ENCODE data around the gene SLC51A.

Gene SLC51A

DNA sequence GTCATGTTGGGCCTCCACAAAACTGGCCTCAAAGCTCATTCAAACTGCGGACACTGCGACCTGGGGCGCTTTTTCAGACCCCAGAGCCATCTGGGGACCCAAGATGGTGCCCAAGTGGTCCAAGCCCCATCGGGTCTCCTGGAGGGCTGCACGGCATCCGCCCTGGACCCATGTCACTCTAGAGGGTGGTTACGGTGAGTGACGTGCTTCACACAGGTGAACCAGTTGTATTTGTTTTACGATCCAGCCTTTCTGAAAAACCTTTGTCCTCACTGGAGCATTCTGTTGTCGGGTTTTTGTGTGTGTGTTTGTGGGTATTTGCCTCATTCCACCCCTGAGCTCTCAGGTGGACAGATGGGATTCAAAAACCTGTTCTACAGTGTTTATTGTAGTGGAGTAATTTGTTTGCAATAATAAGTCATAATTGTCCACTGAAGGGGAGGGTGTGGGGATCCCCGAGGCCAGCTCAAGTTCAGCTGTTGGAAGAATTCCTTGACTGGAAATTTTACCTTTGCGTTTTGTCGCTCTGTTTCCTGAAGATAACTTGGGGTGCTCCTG is 1.9 kb downstream of the SLC51A start:
- no peak overlapping the region for H3K9ac ChIP-seq (ENCODE audit: low read depth, low read length)
- H3K9me3 ChIP-seq (ENCODE audit: control insufficient read depth, insufficient read depth, low read length): no peaks in the 10 kb centered on the region
- no peak overlapping the region for H3K4me3 ChIP-seq (ENCODE audit: low read depth, low read length)
- H3K36me3 ChIP-seq (ENCODE audit: control insufficient read depth, insufficient read depth, low read length): no peaks in the 10 kb centered on the region
- H3K27me3 ChIP-seq (ENCODE audit: control insufficient read depth, insufficient read depth, low read length): no peaks in the 10 kb centered on the region
- peaks cover 10% of the 10 kb centered on the region; the same call in 1 of the 2 replicates for H3K4me1 ChIP-seq (ENCODE audit: control insufficient read depth, insufficient read depth, low read length)
- H3K27ac ChIP-seq (ENCODE audit: low read depth, low read length): no peak overlapping the region

DNA sequence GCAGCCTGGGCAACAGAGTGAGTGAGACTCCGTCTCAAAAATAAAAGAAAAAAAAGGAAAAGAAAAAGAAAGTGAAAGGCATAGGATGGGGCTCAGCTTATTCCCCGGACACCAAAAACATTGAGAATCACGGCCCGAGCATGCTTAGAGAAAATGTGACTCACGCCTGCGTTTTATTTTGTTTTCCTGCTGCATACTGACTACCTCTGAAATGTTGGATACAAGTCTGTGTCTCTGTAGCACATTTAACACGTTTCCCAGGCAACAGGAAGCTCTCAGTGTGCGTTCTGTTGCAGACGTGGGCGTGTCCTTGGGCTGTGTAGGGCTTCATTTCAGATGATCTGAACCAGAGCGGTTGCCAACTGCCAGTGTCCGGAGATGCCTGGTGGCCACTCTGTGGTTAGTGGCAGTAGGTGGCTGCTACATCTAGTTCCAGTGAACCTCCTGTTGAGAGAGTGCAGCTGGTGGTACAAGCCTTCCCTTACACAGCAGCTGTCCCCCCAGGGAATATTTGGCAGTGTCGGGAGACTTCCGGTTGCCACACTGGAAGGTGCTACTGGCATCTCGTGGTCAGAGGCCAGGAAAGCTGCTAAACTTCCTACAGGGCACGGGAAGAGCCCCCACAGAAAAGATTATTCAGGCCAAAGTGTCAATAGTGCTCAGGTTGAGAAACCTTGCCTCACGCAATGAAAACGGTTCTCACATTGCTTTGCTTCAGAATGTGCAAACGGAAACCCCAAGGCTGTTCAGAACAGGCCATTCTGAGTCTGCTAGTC is 3.0 kb downstream of the SLC51A start:
- H3K4me1 ChIP-seq (ENCODE audit: control insufficient read depth, insufficient read depth, low read length): peaks cover 10% of the 10 kb centered on the region; the same call in 1 of the 2 replicates
- H3K27ac ChIP-seq (ENCODE audit: low read depth, low read length): no peak overlapping the region
- no peaks in the 10 kb centered on the region for H3K9me3 ChIP-seq (ENCODE audit: control insufficient read depth, insufficient read depth, low read length)
- no peaks in the 10 kb centered on the region for H3K36me3 ChIP-seq (ENCODE audit: control insufficient read depth, insufficient read depth, low read length)
- H3K4me3 ChIP-seq (ENCODE audit: low read depth, low read length): no peak overlapping the region
- no peaks in the 10 kb centered on the region for H3K27me3 ChIP-seq (ENCODE audit: control insufficient read depth, insufficient read depth, low read length)
- no peak overlapping the region for H3K9ac ChIP-seq (ENCODE audit: low read depth, low read length)

DNA sequence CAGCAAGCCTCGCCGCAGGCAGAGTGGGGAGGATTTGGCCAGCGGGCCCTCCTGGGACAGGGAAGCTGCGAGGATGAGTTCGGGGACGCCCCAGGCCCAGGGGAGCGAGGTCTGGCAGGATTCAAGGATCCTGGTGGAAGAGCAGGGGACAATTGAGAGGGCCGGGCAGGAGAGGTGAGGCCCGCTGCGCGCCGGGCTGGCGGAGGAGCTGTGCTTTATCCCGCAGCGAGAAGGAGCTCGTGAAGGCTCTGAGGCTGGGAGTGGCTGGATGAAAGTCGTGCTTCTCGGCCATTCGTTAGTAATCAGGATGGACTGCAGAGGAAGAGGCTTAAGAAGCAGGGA is 3.6 kb downstream of the SLC51A start:
- Histone ChIP-seq H3K36me3 (ENCODE audit: control insufficient read depth, insufficient read depth, low read length) (no peaks in the 10 kb centered on the region), H3K9me3 (ENCODE audit: control insufficient read depth, insufficient read depth, low read length) (no peaks in the 10 kb centered on the region), H3K9ac (ENCODE audit: low read depth, low read length) (no peak overlapping the region), H3K27ac (ENCODE audit: low read depth, low read length) (no peak overlapping the region), H3K27me3 (ENCODE audit: control insufficient read depth, insufficient read depth, low read length) (no peaks in the 10 kb centered on the region), H3K4me1 (ENCODE audit: control insufficient read depth, insufficient read depth, low read length) (peaks cover 10% of the 10 kb centered on the region; the same call in 1 of the 2 replicates), H3K4me3 (ENCODE audit: low read depth, low read length) (no peak overlapping the region)

DNA sequence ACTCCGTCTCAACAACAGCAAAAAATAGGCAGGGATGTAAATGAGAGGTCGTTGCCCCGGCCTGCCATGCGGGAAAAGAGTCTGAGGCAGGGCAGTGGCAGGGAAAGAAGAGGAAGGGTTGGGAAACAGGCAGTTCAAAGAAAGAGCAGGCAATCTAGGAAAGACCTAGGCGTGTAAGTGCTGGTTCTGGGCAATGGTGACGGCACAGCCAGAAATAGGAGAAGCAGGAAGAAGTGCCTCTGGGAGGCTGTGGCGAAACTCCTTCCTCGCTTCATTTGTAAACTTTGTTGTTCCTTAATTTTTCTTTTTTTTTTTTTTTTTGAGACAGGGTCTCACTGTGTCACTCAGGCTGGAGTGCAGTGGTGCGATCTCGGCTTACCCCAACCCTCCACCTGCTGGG is 4.3 kb downstream of the SLC51A start:
- Histone ChIP-seq H3K9ac (ENCODE audit: low read depth, low read length) (no peak overlapping the region), H3K4me1 (ENCODE audit: control insufficient read depth, insufficient read depth, low read length) (peaks cover 10% of the 10 kb centered on the region; the same call in 1 of the 2 replicates), H3K4me3 (ENCODE audit: low read depth, low read length) (no peak overlapping the region), H3K27ac (ENCODE audit: low read depth, low read length) (no peak overlapping the region), H3K9me3 (ENCODE audit: control insufficient read depth, insufficient read depth, low read length) (no peaks in the 10 kb centered on the region), H3K27me3 (ENCODE audit: control insufficient read depth, insufficient read depth, low read length) (no peaks in the 10 kb centered on the region), H3K36me3 (ENCODE audit: control insufficient read depth, insufficient read depth, low read length) (no peaks in the 10 kb centered on the region)

DNA sequence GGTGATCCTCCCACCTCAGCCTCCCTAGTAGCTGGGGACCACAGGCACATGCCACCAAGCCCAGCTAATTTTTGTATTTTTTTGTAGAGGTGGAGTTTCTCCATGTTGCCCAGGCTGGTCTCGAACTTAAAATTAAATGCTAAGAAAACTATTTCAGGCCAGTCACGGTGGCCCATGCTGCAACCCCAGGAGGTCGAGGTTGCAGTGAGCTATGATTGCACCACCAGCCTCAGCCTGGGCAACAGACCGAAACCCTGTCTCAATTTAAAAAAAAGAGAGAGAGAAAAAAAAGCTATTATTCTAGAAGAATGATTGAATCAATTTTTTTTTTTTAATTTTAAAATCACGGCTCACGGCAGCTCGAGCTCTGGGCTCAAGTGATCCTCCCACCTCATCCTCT is 4.7 kb downstream of the SLC51A start:
- Histone ChIP-seq H3K27me3 (ENCODE audit: control insufficient read depth, insufficient read depth, low read length) (no peaks in the 10 kb centered on the region), H3K4me3 (ENCODE audit: low read depth, low read length) (no peak overlapping the region), H3K4me1 (ENCODE audit: control insufficient read depth, insufficient read depth, low read length) (peaks cover 8% of the 10 kb centered on the region; the same call in 1 of the 2 replicates), H3K9me3 (ENCODE audit: control insufficient read depth, insufficient read depth, low read length) (no peaks in the 10 kb centered on the region), H3K27ac (ENCODE audit: low read depth, low read length) (no peak overlapping the region), H3K36me3 (ENCODE audit: control insufficient read depth, insufficient read depth, low read length) (no peaks in the 10 kb centered on the region), H3K9ac (ENCODE audit: low read depth, low read length) (no peak overlapping the region)

DNA sequence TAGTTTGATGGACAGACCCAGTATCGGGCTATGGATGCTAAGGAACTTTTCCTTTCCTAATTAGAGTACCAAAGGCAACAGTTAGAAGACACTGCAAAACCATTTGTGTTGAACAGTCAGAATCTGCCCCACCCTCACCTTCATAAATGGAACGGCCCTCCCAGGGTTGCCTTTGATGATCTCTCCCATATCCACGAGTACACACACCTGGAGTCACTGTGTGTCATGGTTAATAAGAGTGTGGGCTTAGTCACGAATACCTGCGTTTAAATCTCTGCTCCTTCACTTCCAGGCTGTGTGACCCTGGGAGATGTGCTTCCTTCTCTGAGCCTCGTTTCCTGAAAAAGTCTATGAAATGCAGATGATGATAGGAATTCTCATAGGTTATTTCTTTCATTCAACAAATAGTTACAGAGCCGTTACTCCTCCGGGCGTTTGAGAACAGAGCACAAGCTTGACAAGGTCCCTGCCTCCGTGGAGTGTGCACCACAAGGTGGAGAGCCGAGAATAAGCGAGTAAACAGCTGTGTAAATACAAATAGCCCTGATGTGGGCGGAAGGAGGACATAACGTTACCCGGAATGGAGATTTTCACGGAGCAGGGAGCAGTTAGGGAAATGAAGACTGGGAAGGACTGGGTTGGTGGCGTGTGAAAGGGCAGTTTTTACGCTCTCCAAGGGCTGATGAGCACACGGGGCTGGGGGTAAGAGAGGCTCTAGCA is 6.7 kb downstream of the SLC51A start:
- Histone ChIP-seq H3K27me3 (ENCODE audit: control insufficient read depth, insufficient read depth, low read length) (no peaks in the 10 kb centered on the region), H3K9me3 (ENCODE audit: control insufficient read depth, insufficient read depth, low read length) (no peaks in the 10 kb centered on the region), H3K9ac (ENCODE audit: low read depth, low read length) (no peak overlapping the region), H3K4me1 (ENCODE audit: control insufficient read depth, insufficient read depth, low read length) (no peaks in the 10 kb centered on the region), H3K27ac (ENCODE audit: low read depth, low read length) (no peak overlapping the region), H3K36me3 (ENCODE audit: control insufficient read depth, insufficient read depth, low read length) (no peaks in the 10 kb centered on the region), H3K4me3 (ENCODE audit: low read depth, low read length) (no peak overlapping the region)

DNA sequence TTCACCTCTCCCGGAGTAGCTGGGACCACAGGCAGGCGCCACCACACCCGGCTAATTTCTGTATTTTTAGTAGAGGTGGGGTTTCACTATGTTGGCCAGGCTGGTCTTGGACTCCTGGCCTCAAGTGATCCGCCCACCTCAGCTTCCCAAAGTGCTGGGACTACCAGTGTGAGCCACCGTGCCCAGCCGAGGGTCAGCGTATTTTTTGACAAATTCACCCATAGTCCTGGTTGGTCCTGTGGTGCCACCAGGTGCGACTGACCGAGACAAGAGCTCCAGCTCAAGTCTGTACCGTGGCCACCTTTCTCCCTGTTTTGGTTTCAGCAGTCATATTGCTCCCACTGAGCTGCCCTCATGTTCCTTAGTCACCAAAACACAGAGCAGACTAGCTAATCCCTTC is 8.8 kb downstream of the SLC51A start:
- no peaks in the 10 kb centered on the region for H3K4me1 ChIP-seq (ENCODE audit: control insufficient read depth, insufficient read depth, low read length)
- H3K4me3 ChIP-seq (ENCODE audit: low read depth, low read length): no peak overlapping the region
- H3K9me3 ChIP-seq (ENCODE audit: control insufficient read depth, insufficient read depth, low read length): no peaks in the 10 kb centered on the region
- H3K27me3 ChIP-seq (ENCODE audit: control insufficient read depth, insufficient read depth, low read length): no peaks in the 10 kb centered on the region
- H3K36me3 ChIP-seq (ENCODE audit: control insufficient read depth, insufficient read depth, low read length): no peaks in the 10 kb centered on the region
- H3K9ac ChIP-seq (ENCODE audit: low read depth, low read length): no peak overlapping the region
- no peak overlapping the region for H3K27ac ChIP-seq (ENCODE audit: low read depth, low read length)

DNA sequence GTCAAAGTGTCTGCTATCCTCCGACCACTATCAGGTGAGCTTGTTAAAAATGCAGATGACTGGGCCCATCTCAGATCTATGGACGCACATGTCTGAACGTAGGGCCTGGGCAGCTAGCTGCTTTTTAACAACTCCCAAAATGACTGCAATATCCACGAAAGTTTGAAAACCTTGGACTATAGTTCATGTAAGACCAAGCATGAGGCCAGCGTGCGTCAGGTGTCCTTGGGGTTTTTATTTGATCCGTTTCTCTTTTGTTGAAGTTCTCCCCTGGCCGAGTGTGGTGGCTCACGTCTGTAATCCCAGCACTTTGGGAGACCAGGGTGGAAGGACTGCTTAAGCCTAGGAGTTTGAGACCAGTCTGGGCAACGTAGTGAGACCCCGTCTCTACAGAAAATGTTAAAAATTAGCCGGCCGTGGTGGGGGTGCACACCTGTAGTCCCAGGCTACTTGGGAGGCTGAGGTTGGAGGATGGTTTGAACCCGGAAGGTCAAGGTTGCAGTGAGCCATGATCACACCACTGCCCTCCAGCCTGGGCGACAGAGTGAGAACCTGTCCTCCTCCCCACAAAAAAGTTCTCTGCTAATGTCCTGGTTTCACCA is 9.5 kb downstream of the SLC51A start:
- H3K27me3 ChIP-seq (ENCODE audit: control insufficient read depth, insufficient read depth, low read length): no peaks in the 10 kb centered on the region
- no peaks in the 10 kb centered on the region for H3K36me3 ChIP-seq (ENCODE audit: control insufficient read depth, insufficient read depth, low read length)
- no peak overlapping the region for H3K9ac ChIP-seq (ENCODE audit: low read depth, low read length)
- H3K4me3 ChIP-seq (ENCODE audit: low read depth, low read length): no peak overlapping the region
- H3K27ac ChIP-seq (ENCODE audit: low read depth, low read length): no peak overlapping the region
- no peaks in the 10 kb centered on the region for H3K9me3 ChIP-seq (ENCODE audit: control insufficient read depth, insufficient read depth, low read length)
- no peaks in the 10 kb centered on the region for H3K4me1 ChIP-seq (ENCODE audit: control insufficient read depth, insufficient read depth, low read length)

DNA sequence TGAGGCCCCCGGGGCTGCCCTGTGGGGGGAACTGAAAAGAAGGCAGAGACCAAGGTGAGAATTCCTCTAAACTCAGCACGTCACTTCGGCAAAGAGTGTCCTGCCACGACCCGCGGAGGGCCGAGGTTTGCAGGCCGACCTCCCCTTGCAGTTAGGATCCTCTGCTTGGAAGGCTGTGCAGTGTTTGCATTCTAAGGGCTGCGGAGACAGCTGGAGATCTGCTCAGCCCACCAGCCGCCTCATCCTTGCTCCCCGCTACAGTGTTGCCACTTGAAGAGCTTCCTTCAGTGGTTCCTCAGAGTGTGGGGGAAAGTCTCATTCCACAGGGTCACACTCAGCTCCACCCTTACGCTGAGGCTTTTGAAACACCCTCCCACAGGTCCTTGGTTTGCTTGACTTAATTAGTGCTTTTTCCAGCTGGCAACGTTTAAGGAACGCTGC is 10.8 kb downstream of the SLC51A start:
- Histone ChIP-seq H3K4me1 (ENCODE audit: control insufficient read depth, insufficient read depth, low read length) (no peaks in the 10 kb centered on the region), H3K27ac (ENCODE audit: low read depth, low read length) (no peak overlapping the region), H3K27me3 (ENCODE audit: control insufficient read depth, insufficient read depth, low read length) (no peaks in the 10 kb centered on the region), H3K4me3 (ENCODE audit: low read depth, low read length) (no peak overlapping the region), H3K9me3 (ENCODE audit: control insufficient read depth, insufficient read depth, low read length) (no peaks in the 10 kb centered on the region), H3K9ac (ENCODE audit: low read depth, low read length) (no peak overlapping the region), H3K36me3 (ENCODE audit: control insufficient read depth, insufficient read depth, low read length) (no peaks in the 10 kb centered on the region)

DNA sequence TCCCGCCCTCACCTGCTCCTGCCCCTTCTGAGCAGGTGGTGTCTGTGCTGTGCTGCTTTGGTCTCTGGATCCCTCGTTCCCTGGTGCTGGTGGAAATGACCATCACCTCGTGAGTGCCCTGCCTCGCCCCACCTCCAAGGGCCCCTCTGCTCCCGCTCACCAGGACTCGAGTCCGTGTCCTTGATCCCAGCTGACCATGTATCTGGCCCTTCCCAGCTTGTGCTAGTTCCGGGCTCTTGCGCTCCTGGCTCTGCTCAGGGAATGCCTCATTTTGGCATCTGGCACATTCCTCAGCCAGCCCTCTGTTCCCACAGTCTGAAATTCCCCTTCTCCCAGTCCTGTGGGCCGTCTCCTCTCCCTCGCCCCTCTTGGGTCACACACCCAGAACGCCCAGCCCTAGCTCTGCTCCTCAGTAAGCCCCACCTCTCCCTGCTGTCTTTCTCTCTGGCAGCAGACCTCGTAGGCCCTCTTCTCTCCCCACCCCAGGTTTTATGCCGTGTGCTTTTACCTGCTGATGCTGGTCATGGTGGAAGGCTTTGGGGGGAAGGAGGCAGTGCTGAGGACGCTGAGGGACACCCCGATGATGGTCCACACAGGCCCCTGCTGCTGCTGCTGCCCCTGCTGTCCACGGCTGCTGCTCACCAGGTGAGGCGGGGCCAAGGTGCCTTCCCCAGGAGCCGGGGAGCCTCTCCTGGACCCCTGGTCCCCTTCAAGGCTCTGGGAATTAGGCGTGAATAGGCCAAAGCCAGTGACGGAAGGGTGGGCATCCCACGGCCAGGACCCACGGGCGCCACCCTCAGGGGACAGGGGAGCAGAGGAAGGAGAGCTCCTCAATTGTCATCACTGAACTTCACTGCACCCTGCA is 11.5 kb downstream of the SLC51A start:
- H3K36me3 ChIP-seq (ENCODE audit: control insufficient read depth, insufficient read depth, low read length): no peaks in the 10 kb centered on the region
- no peaks in the 10 kb centered on the region for H3K4me1 ChIP-seq (ENCODE audit: control insufficient read depth, insufficient read depth, low read length)
- no peak overlapping the region for H3K9ac ChIP-seq (ENCODE audit: low read depth, low read length)
- no peaks in the 10 kb centered on the region for H3K9me3 ChIP-seq (ENCODE audit: control insufficient read depth, insufficient read depth, low read length)
- H3K4me3 ChIP-seq (ENCODE audit: low read depth, low read length): no peak overlapping the region
- H3K27me3 ChIP-seq (ENCODE audit: control insufficient read depth, insufficient read depth, low read length): no peaks in the 10 kb centered on the region
- no peak overlapping the region for H3K27ac ChIP-seq (ENCODE audit: low read depth, low read length)

Data from HUES48 (cell line).